VCaP (cell line): ENCODE results near the gene ABLIM3.

ENCODE experiments used
- H3K27ac ChIP-seq: fragments of 450-650 bp; 2 replicates; pipeline ENCODE4 v1.5.1; 2017
- CTCF ChIP-seq: fragments of 450-650 bp; conservative IDR thresholded peaks from 2 replicates; pipeline ENCODE4 v1.5.1; 2017; ENCODE audit warnings: mild to moderate bottlenecking, moderate library complexity

Gene ABLIM3

GRCh38 chr5:149172261-149172660, 31.0 kb downstream of the ABLIM3 start:
- no peak for TF ChIP-seq CTCF
- H3K27ac ChIP-seq = no peak overlapping the region

GRCh38 chr5:149172709-149173505, 31.6 kb downstream of the ABLIM3 start:
- TF ChIP-seq CTCF = no peak
- H3K27ac ChIP-seq = no peak overlapping the region

GRCh38 chr5:149174847-149175234, 33.5 kb downstream of the ABLIM3 start:
- no peak for TF ChIP-seq CTCF
- H3K27ac ChIP-seq = no peak overlapping the region

- no peak for TF ChIP-seq CTCF
- no peak overlapping the region for H3K27ac ChIP-seq
These were observed 34.2 kb downstream of the ABLIM3 start for GRCh38 chr5:149175346-149176105.

- no peak overlapping the region for H3K27ac ChIP-seq
- TF ChIP-seq CTCF = no peak
These were observed 36.1 kb downstream of the ABLIM3 start for GRCh38 chr5:149177339-149177843.

GRCh38 chr5:149177911-149178565, 36.7 kb downstream of the ABLIM3 start:
- no peak for TF ChIP-seq CTCF
- no peak overlapping the region for H3K27ac ChIP-seq

- TF ChIP-seq CTCF = no peak
- no peak overlapping the region for H3K27ac ChIP-seq
These were observed 40.4 kb downstream of the ABLIM3 start for GRCh38 chr5:149181732-149182131.
